Esophagus squamous epithelium (tissue), 4 donors: ENCODE data around the gene RRAD.

Experiments used
- POLR2A ChIP-seq, 4 donors: fragments of 450-650 bp; IDR thresholded peaks; one replicate each; pipeline ENCODE4 v1.6.1; 2017; ENCODE audit warnings: antibody characterized with exemption in 4 of 4, mild to moderate bottlenecking in 4 of 4, moderate library complexity in 3 of 4
- TF ChIP-seq, protein P1 (sequence below), 6 experiments: fragments of 450-650 bp in 4 of 6; fragments of 200-600 bp in 2 of 6; sonication (generic) in 2 of 6; IDR thresholded peaks; one replicate each; pipeline ENCODE4 v1.5.1; 2016 to 2019; ENCODE audit warnings: antibody characterized with exemption in 6 of 6, mild to moderate bottlenecking in 4 of 6, moderate library complexity in 4 of 6

DNA sequence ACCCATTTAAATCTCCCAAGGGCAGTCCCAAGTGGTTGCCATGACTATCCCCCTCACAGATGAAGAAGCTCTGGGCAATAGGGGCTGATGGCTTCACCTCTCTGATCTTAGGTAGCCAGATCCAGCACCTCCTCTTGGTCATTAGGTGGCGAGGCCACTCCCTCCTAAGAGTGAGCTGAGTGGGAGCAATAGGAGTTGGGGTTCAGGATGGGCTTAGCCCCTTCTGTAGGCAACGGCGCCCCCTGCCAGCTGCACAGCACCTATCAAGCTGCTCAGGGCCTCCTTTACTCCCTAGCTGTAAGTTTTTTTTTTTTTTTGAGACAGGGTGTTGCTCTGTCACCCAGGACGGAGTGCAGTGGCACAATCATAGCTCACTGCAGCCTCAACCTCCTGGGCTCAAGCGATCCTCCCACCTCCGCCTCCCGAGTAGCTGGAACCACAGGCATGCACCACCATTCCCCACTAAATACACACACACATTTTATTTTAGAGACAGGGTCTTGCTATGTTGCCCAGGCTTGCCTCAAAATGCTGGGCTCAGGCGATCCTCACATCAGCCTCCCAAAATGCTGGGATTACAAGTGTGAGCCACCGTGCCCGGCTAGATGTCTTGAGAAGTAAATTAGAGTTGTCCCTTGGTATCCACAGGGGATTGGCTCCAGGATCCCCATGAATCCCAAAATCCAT lies 3.5 kb upstream of the RRAD start:
- TF ChIP-seq, protein P1, sequence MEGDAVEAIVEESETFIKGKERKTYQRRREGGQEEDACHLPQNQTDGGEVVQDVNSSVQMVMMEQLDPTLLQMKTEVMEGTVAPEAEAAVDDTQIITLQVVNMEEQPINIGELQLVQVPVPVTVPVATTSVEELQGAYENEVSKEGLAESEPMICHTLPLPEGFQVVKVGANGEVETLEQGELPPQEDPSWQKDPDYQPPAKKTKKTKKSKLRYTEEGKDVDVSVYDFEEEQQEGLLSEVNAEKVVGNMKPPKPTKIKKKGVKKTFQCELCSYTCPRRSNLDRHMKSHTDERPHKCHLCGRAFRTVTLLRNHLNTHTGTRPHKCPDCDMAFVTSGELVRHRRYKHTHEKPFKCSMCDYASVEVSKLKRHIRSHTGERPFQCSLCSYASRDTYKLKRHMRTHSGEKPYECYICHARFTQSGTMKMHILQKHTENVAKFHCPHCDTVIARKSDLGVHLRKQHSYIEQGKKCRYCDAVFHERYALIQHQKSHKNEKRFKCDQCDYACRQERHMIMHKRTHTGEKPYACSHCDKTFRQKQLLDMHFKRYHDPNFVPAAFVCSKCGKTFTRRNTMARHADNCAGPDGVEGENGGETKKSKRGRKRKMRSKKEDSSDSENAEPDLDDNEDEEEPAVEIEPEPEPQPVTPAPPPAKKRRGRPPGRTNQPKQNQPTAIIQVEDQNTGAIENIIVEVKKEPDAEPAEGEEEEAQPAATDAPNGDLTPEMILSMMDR (IDR thresholded peaks at IDR 0.05), result peak in 5 of 6 experiments; percentile 14 to 55 (median 29)
- TF ChIP-seq POLR2A (IDR thresholded peaks at IDR 0.05), result no peak
